Lung (tissue), 12 donors: Measurements from ENCODE around the gene ZNHIT6. TPM values are rescaled to one million over a fixed set of nuclear protein-coding genes. Genes with fewer than 3 reads are reported as not detected.

Experiments
- ATAC-seq: fragments of 200-7000 bp; cut with Tn5 transposase; one replicate; pipeline ENCODE4 v1.9.1; 2020; ENCODE audit warnings: moderate number of reproducible peaks; ENCODE audit not compliant: insufficient read depth, low FRiP score
- DNase-seq, 3 donors: peaks; one replicate each; pipeline ENCODE4 v3.0.0-alpha.2; 2013 to 2017
- H3K27ac ChIP-seq, 2 donors: one replicate each; pipeline ENCODE4 v1.5.1; 2013; ENCODE audit warnings: mild to moderate bottlenecking in 2 of 2, moderate library complexity in 2 of 2, control low read depth in 1 of 2, inconsistent platforms in 1 of 2, low read depth in 1 of 2, low read length in 1 of 2
- H3K27me3 ChIP-seq, 3 donors: one replicate each; pipeline ENCODE4 v1.5.1; 2013; ENCODE audit warnings: low read length in 2 of 3; ENCODE audit not compliant: control insufficient read depth in 3 of 3, insufficient read depth in 3 of 3
- H3K36me3 ChIP-seq, 4 donors: one replicate each; pipeline ENCODE4 v1.5.1; 2013; ENCODE audit warnings: low read length in 4 of 4, mild to moderate bottlenecking in 1 of 4, moderate library complexity in 1 of 4; ENCODE audit not compliant: control insufficient read depth in 4 of 4, insufficient read depth in 4 of 4
- H3K4me1 ChIP-seq, 5 donors: one replicate each; pipeline ENCODE4 v1.5.1; 2013; ENCODE audit warnings: low read length in 5 of 5, mild to moderate bottlenecking in 2 of 5, moderate library complexity in 1 of 5; ENCODE audit not compliant: control insufficient read depth in 5 of 5, insufficient read depth in 5 of 5
- H3K4me3 ChIP-seq: one replicate; pipeline ENCODE4 v1.5.1; 2013; ENCODE audit warnings: mild to moderate bottlenecking, control low read depth, moderate library complexity
- H3K9ac ChIP-seq, 2 donors: one replicate each; pipeline ENCODE4 v1.5.1; 2013; ENCODE audit warnings: low read length in 2 of 2, control low read depth in 1 of 2; ENCODE audit not compliant: insufficient read depth in 1 of 2
- H3K9me3 ChIP-seq, 4 donors: one replicate each; pipeline ENCODE4 v1.5.1; 2013; ENCODE audit warnings: low read length in 3 of 4, mild to moderate bottlenecking in 1 of 4, moderate library complexity in 1 of 4; ENCODE audit not compliant: control insufficient read depth in 4 of 4, insufficient read depth in 3 of 4
- WGBS, 2 donors: extraction: QIAGEN DNeasy Blood & Tissue Kit; methylation state at CpG; one replicate each; pipeline ENCODE4 v1.1.7; 2013; 5-methylcytosine and 5-hydroxymethylcytosine counted together
- polyA plus RNA-seq, 2 donors: library from polyadenylated mRNA; stranded (reverse); fragments of 200-250 nt; gene quantifications; one replicate each; pipeline ENCODE4 v1.2.1, GENCODE V29; 2013
- total RNA-seq, 2 donors: library from RNA; depleted of rRNA in 1 of 2; stranded (reverse); fragments of >200 nt in 1 of 2; gene quantifications; one replicate each; pipeline ENCODE4 v1.2.1, GENCODE V29; 2014 to 2021
- TF ChIP-seq, protein P1 (sequence below): IDR thresholded peaks from 2 replicates; pipeline ENCODE4 v1.5.1; 2012; ENCODE audit warnings: mild to moderate bottlenecking; ENCODE audit errors: control extremely low read depth, extremely low read depth
- donor health status: control.
- donor health status: control.
- donor health status: Bipolar disorder and iron deficiency.
- donor health status: healthy.
- donor health status: DM: yes; HTN: yes; CAD: no.

The ZNHIT6 gene
- total and polyA plus RNA-seq, 4 donors: 8.7 to 17.7 (median 10.1) TPM

DNA sequence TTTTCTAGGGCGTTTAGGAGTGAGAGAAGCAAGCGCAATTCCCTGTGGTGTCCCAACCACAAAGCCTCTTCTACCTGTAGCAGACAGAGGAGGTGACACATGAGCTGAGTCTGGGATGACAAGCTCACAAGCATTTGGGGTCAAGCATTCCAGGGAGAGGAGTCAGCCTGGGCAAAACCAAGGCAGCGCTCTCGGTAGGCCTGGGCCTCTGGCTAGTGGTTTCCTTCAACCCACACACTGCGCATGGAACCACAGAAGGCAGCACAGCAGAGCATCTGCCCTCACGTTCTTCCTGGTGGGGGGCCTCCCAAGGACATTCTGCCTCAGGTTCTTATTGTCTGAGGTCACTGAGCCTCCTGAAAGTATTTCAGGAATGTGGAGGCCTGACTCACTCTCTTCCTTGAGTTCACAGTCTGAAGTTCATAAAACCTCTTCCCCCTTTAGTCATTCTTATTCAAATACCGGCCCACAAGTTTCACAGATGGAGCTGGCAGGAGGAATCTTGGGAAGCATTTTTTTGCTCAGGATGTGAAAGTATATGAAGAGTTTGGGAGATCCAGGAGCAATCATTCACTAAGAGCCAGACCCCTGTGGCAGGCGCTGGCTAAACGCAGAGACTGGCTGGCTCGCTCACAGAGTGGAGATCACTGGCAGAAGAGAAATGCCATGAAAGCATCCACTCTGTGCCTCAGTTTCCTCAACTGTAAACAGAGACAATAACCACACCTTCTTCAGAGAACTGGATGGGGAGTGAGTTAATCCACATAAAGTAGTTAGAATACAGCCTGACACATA is 100.9 kb downstream of the ZNHIT6 start:
- Histone ChIP-seq H3K9me3 (no peaks in the 10 kb centered on the region), H3K4me1 (peaks cover 0 to 35% (median 11%) of the 10 kb centered on the region in 5 donors), H3K9ac (no peak overlapping the region), H3K4me3 (no peak overlapping the region), H3K27me3 (no peaks in the 10 kb centered on the region), H3K36me3 (no peaks in the 10 kb centered on the region), H3K27ac (no peak overlapping the region)
- WGBS, 2 donors: 79 to 86% methylated on average over 10 of the region's 10 CpGs
- no peak for DNase-seq
- TF ChIP-seq, protein P1, sequence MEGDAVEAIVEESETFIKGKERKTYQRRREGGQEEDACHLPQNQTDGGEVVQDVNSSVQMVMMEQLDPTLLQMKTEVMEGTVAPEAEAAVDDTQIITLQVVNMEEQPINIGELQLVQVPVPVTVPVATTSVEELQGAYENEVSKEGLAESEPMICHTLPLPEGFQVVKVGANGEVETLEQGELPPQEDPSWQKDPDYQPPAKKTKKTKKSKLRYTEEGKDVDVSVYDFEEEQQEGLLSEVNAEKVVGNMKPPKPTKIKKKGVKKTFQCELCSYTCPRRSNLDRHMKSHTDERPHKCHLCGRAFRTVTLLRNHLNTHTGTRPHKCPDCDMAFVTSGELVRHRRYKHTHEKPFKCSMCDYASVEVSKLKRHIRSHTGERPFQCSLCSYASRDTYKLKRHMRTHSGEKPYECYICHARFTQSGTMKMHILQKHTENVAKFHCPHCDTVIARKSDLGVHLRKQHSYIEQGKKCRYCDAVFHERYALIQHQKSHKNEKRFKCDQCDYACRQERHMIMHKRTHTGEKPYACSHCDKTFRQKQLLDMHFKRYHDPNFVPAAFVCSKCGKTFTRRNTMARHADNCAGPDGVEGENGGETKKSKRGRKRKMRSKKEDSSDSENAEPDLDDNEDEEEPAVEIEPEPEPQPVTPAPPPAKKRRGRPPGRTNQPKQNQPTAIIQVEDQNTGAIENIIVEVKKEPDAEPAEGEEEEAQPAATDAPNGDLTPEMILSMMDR: no peak
- ATAC-seq: peak; percentile 29

- TF ChIP-seq, protein P1: no peak
- H3K9me3 ChIP-seq: no peaks in the 10 kb centered on the region
- ATAC-seq: no peak
- no peak overlapping the region for H3K4me3 ChIP-seq
- no peak for DNase-seq
- H3K27ac ChIP-seq: no peak overlapping the region
- H3K36me3 ChIP-seq: no peaks in the 10 kb centered on the region
- 79 to 96% methylated on average over 4 of the region's 4 CpGs for WGBS, 2 donors
- peaks cover 0 to 26% (median 8%) of the 10 kb centered on the region in 5 donors for H3K4me1 ChIP-seq
- no peak overlapping the region for H3K9ac ChIP-seq
- no peaks in the 10 kb centered on the region for H3K27me3 ChIP-seq
These were observed 101.8 kb downstream of the ZNHIT6 start for GRCh38 chr1:85606414-85606800.

GRCh38 chr1:85605484-85606413 is 102.5 kb downstream of the ZNHIT6 start:
- DNase-seq (peak in 1 of 3 donors; percentile 66), ATAC-seq (no peak)
- Histone ChIP-seq H3K9me3 (no peaks in the 10 kb centered on the region), H3K27me3 (no peaks in the 10 kb centered on the region), H3K36me3 (no peaks in the 10 kb centered on the region), H3K4me1 (peaks cover 0 to 19% (median 3%) of the 10 kb centered on the region in 5 donors), H3K4me3 (no peak overlapping the region), H3K27ac (no peak overlapping the region), H3K9ac (no peak overlapping the region)
- TF ChIP-seq, protein P1: no peak
- WGBS, 2 donors: 87 to 92% methylated on average over 8 of the region's 8 CpGs
